Spleen (tissue), 11 donors: ENCODE data around the gene ATF3. TPM values are rescaled to one million over a fixed set of nuclear protein-coding genes. Genes with fewer than 3 reads are reported as not detected.
A peak's percentile ranks its signal among the peaks of the same experiment; 100 is the strongest.

ENCODE experiments used
- DNase-seq: peaks from one replicate; pipeline ENCODE4 v3.0.0-alpha.2; 2020
- H3K27ac ChIP-seq, 8 donors: fragments of 200-600 bp; sonication (generic) in 7 of 8; 1 replicate in 4 of 8; 2 replicates in 4 of 8; pipeline versions ENCODE4 v1.5.0 to v1.8.0; 2016 to 2021; ENCODE audit warnings: inconsistent platforms in 4 of 8, mild to moderate bottlenecking in 4 of 8, moderate library complexity in 1 of 8
- H3K27me3 ChIP-seq, 7 donors: fragments of 200-600 bp; sonication (generic) in 6 of 7; replicated peaks in 1 of 7; 1 replicate in 4 of 7; 2 replicates in 3 of 7; pipeline versions ENCODE4 v1.5.0 to v1.8.0; 2016 to 2021; ENCODE audit warnings: inconsistent platforms in 3 of 7, mild to moderate bottlenecking in 1 of 7
- H3K36me3 ChIP-seq, 6 donors: fragments of 200-600 bp; sonication (generic) in 5 of 6; 1 replicate in 4 of 6; 2 replicates in 2 of 6; pipeline versions ENCODE4 v1.5.0 to v1.8.0; 2016 to 2021; ENCODE audit warnings: inconsistent platforms in 2 of 6
- H3K4me1 ChIP-seq, 6 donors: fragments of 200-600 bp; sonication (generic) in 5 of 6; 1 replicate in 3 of 6; 2 replicates in 3 of 6; pipeline versions ENCODE4 v1.5.0 to v1.8.0; 2016 to 2021; ENCODE audit warnings: inconsistent platforms in 3 of 6
- H3K4me3 ChIP-seq, 8 donors: fragments of 200-600 bp; sonication (generic) in 7 of 8; 1 replicate in 4 of 8; 2 replicates in 4 of 8; pipeline versions ENCODE4 v1.5.0 to v1.8.0; 2016 to 2021; ENCODE audit warnings: inconsistent platforms in 4 of 8, mild to moderate bottlenecking in 4 of 8, moderate library complexity in 2 of 8
- H3K9me3 ChIP-seq, 8 donors: fragments of 200-600 bp; sonication (generic) in 7 of 8; 1 replicate in 4 of 8; 2 replicates in 4 of 8; pipeline versions ENCODE4 v1.5.0 to v1.8.0; 2016 to 2021; ENCODE audit warnings: inconsistent platforms in 4 of 8
- CTCF ChIP-seq, 11 experiments: fragments of 200-600 bp in 7 of 11; fragments of 450-650 bp in 4 of 11; sonication (generic) in 4 of 11; IDR thresholded peaks in 8 of 11; conservative IDR thresholded peaks in 3 of 11; 1 replicate in 7 of 11; 2 replicates in 4 of 11; pipeline versions ENCODE4 v1.4.0 to v1.8.0; 2016 to 2021; ENCODE audit warnings: antibody characterized with exemption in 11 of 11, inconsistent platforms in 4 of 11, mild to moderate bottlenecking in 1 of 11
- POLR2A ChIP-seq, 3 donors: fragments of 450-650 bp; IDR thresholded peaks; one replicate each; pipeline ENCODE4 v1.5.1; 2017; ENCODE audit warnings: antibody characterized with exemption in 3 of 3, mild to moderate bottlenecking in 1 of 3
- POLR2AphosphoS5 ChIP-seq, 3 donors: sonication (generic); formaldehyde crosslinking; IDR thresholded peaks; one replicate each; pipeline ENCODE4 v1.5.1; 2017; ENCODE audit warnings: antibody characterized with exemption in 3 of 3
- WGBS, 5 donors: extraction: QIAGEN DNeasy Blood & Tissue Kit in 3 of 5; methylation state at CpG; one replicate each; pipeline versions ENCODE4 v1.1.5 to v1.1.7; 2013 to 2018; 5-methylcytosine and 5-hydroxymethylcytosine counted together
- intact Hi-C: fragments of 100-400 bp; cut with DNase I; formaldehyde crosslinking; loops from one replicate; pipeline ENCODE4 v1.15.0; 2023; ENCODE audit warnings: low total_unique reads
- polyA plus RNA-seq, 3 donors: library from polyadenylated mRNA; stranded (reverse); fragments of 200-250 nt; gene quantifications; one replicate each; pipeline ENCODE4 v1.2.1, GENCODE V29; 2013
- total RNA-seq, 7 donors: library from RNA; depleted of rRNA in 3 of 7; stranded (reverse); fragments of >200 nt in 3 of 7; fragmentation: NEBNext Ultra II Directional in 4 of 7; extraction: Animal tissue kit (Norgen Biotek cat#: 25700) in 4 of 7; gene quantifications; one replicate each; pipeline versions ENCODE4 v1.1.0 to v1.2.1, GENCODE V29; 2016 to 2021
- donor health status: healthy with polysubstance abuse.
- donor health status: DM: no; HTN: no; CAD: no; lungs with moderate emphysema.
- donor health status: DM: no; HTN: no; CAD: no.
- donor health status: Bipolar disorder and iron deficiency.
- donor health status: healthy.
- donor health status: DM: no; HTN: no; CAD: no.
- donor health status: DM: yes; HTN: yes; CAD: no.

The ATF3 gene
- total and polyA plus RNA-seq, 10 donors: 1.4 to 31.8 (median 7.4) TPM

GRCh38 chr1:212565571-212566305 lies 42.8 kb upstream of the ATF3 start:
- Histone ChIP-seq H3K27ac (peak overlapping the region in 7 of 8 donors; percentile 67 to 86 (median 83)), H3K4me3 (no peak overlapping the region), H3K4me1 (peaks cover 2 to 25% (median 17%) of the 10 kb centered on the region in 6 donors), H3K9me3 (peaks cover 0 to 8% (median 3%) of the 10 kb centered on the region in 8 donors), H3K27me3 (no peaks in the 10 kb centered on the region), H3K36me3 (no peaks in the 10 kb centered on the region)
- no peak for DNase-seq
- WGBS, 5 donors: 90 to 96% (median 90%) methylated on average over 6 of the region's 6 CpGs
- intact Hi-C loops: no loop called here
- TF ChIP-seq CTCF (IDR thresholded peaks at IDR 0.05 in 8 of 11, conservative IDR thresholded peaks at IDR 0.05 in 3 of 11) (no peak), POLR2AphosphoS5 (IDR thresholded peaks at IDR 0.05) (no peak), POLR2A (IDR thresholded peaks at IDR 0.05) (no peak)

GRCh38 chr1:212566522-212567479 lies 41.8 kb upstream of the ATF3 start:
- DNase-seq: peak; percentile 81
- Histone ChIP-seq H3K36me3 (no peaks in the 10 kb centered on the region), H3K4me3 (peak overlapping the region; percentile 24 to 73 (median 44)), H3K27ac (peak overlapping the region; percentile 53 to 86 (median 83)), H3K4me1 (peaks cover 2 to 25% (median 17%) of the 10 kb centered on the region in 6 donors), H3K27me3 (no peaks in the 10 kb centered on the region), H3K9me3 (peaks cover 0 to 8% (median 3%) of the 10 kb centered on the region in 8 donors)
- intact Hi-C loops: no loop called here
- 1 to 4% (median 1%) methylated on average over 16 of the region's 16 CpGs for WGBS, 5 donors
- TF ChIP-seq CTCF (IDR thresholded peaks at IDR 0.05 in 8 of 11, conservative IDR thresholded peaks at IDR 0.05 in 3 of 11): peak in 1 of 11 experiments; percentile 15
- peak in 1 of 3 donors; percentile 62 for TF ChIP-seq POLR2AphosphoS5 (IDR thresholded peaks at IDR 0.05)
- TF ChIP-seq POLR2A (IDR thresholded peaks at IDR 0.05): no peak

- H3K36me3 ChIP-seq: no peaks in the 10 kb centered on the region
- peaks cover 2 to 25% (median 17%) of the 10 kb centered on the region in 6 donors for H3K4me1 ChIP-seq
- H3K4me3 ChIP-seq: no peak overlapping the region
- H3K9me3 ChIP-seq: peaks cover 0 to 7% (median 2%) of the 10 kb centered on the region in 8 donors
- DNase-seq: no peak
- TF ChIP-seq POLR2A (IDR thresholded peaks at IDR 0.05): no peak
- WGBS, 5 donors: 79 to 89% (median 88%) methylated on average over 3 of the region's 3 CpGs
- intact Hi-C loops: no loop called here
- no peaks in the 10 kb centered on the region for H3K27me3 ChIP-seq
- peak overlapping the region in 6 of 8 donors; percentile 76 to 86 (median 84) for H3K27ac ChIP-seq
Observed at GRCh38 chr1:212567638-212568037, 40.9 kb upstream of the ATF3 start.

DNA sequence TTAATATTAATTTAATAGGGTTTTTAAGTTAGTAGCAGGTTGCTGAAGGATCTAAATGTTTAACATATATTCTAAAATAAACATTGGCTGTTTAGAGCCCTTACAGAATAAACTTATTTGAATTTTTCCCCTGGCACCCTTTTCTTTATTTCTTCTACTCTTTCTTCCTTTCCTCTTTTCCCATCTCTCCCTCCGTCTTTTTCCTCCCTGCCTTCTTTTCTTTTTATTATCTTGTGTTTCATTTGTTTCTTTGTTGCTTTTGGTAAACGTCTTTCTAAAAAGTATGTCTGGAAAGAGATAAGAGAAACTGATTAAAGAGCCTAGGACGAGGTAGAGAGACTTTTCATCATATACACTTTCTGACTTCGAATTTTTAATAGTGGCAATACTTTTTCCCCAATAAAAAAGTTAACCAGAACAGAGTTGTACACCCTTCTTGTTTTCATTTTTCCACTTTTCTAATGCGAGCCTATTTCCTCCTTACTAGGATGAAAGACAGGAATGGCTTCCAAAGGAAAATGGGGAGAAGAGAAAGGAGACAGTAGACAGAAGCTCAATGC lies 39.5 kb upstream of the ATF3 start:
- H3K9me3 ChIP-seq: no peaks in the 10 kb centered on the region
- H3K4me1 ChIP-seq: peaks cover 2 to 25% (median 17%) of the 10 kb centered on the region in 6 donors
- no peak overlapping the region for H3K27ac ChIP-seq
- H3K4me3 ChIP-seq: no peak overlapping the region
- no peaks in the 10 kb centered on the region for H3K36me3 ChIP-seq
- no peak for TF ChIP-seq POLR2A (IDR thresholded peaks at IDR 0.05)
- TF ChIP-seq POLR2AphosphoS5 (IDR thresholded peaks at IDR 0.05): no peak
- TF ChIP-seq CTCF (IDR thresholded peaks at IDR 0.05 in 8 of 11, conservative IDR thresholded peaks at IDR 0.05 in 3 of 11): no peak
- intact Hi-C loops: no loop called here
- WGBS, 5 donors: 82 to 91% (median 86%) methylated on average over 5 of the region's 5 CpGs
- H3K27me3 ChIP-seq: no peaks in the 10 kb centered on the region
- DNase-seq: no peak
